NCI-H2196 (cell line): ENCODE measurements around the gene UBR4.
A peak's percentile ranks its signal among the peaks of the same experiment; 100 is the strongest.

Experiments used
- DNase-seq: peaks from one replicate; lab custom pipeline; 2025; ENCODE audit not compliant: unreplicated experiment; lab: John Stamatoyannopoulos, UW

UBR4 gene

DNA sequence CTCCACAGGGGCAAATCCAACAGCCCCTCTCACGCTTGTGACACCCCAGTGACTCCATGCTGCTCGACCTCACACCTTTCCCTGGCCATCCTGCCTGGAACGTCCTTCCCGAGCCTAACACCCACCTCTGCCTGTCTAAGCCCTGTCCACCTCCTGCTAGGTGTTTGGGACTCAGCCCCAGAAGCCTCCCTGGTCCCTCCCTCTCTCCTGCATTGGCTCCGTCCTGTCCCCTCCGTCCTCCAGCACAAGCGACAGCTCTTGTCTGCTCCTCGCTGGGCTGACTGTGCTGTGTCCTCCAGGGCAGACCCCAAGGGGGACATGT is 151.6 kb downstream of the UBR4 start:
- DNase-seq, result no peak

DNA sequence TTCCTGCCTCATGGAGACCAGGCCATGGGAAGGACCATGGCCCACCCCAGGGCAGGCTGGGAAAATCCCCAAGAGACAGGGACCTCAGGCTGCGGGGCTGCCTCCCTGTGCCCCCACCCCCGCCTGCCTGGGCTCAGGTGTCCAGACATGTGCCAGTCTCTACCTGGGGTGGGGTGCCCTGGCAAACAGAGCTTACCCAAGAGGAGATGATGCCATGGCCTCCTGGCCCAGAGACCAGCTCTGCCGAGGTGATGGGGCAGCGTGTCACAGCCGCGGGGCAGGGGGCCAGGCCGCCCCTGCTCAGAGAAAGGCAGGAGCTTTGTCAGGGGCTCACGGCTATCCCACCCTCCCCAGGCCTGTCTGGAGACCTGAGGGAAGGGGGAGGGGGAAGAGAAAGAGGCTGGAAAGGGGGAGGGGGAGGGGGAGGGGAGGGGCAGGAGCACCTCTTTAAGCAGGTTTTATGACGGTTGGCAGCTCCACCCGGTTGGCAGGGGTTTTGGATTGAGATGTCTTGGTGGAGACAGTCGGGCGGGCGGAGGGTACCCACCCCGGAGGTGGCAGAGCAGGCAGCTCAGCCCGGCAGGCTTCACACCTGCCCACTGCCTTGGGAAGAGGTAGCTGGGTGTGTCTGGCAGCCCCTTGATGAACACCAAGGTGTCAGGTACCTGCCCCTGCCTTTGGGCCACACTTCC is 152.1 kb downstream of the UBR4 start:
- peak; percentile 57 for DNase-seq

DNA sequence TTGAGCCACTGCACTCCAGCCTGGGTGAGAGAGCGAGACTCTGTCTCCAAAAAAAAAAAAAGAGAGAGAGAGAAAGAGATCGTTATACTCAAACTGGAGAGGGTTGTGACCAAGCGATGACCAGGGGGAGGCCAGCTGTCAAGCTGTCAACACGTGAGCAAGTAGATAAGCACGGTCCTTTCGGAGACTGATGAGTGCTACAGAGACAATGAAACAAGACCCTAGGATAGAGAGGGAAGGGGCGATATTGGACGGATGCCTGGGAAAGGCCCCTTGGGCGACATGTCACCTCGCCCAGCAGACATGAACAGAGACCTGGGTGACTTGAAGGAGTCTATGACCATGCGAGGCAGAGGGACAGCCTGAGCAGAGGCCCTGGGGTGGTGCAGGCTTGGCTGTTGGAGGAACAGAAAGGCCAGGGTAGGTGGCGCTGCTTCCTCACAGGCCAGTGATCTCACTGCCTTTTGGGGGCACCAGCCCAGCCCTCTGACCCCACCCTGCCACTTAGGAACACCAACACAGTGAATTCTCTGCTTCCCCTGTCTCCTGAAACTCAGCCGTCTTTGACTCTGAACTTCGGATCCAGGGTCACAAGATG is 152.8 kb downstream of the UBR4 start:
- DNase-seq, result no peak

DNA sequence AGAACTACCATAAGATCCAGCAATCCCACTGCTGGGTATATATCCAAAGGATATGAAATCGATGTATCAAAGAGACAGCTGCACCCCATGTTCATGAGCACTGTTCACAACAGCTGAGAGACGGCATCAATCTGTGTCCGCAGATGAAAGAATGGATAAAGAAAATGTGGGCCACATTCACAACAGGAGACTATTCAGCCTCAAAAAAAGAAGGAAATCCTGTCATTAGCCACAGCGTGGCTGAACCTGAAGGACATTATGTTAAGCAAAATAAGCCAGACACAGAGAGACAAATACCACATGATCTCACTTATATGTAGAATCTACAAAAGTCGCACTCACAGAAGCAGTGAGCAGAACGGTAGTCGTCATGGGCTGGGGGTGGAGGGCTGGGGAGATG is 154.4 kb downstream of the UBR4 start:
- DNase-seq, result no peak

DNA sequence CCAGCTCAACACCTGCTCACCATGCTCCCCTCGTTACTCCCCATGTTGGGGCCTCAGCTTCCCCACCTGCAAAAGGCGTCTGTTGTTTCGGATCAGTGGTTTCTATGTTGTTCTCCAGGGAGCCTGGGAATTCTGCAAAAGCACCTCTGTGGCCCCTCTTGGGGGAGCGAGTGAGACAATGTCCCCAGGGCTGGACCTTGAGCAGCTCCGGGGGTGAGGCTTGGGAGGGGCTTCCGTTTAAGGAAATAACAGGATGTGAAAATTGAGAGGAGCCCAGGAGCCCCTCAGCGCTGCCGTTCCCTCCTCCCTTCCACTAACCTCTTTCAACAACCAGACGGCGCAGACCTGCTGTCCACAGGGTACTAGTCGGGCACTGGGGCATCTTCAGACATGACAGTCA is 155.1 kb downstream of the UBR4 start:
- no peak for DNase-seq

DNA sequence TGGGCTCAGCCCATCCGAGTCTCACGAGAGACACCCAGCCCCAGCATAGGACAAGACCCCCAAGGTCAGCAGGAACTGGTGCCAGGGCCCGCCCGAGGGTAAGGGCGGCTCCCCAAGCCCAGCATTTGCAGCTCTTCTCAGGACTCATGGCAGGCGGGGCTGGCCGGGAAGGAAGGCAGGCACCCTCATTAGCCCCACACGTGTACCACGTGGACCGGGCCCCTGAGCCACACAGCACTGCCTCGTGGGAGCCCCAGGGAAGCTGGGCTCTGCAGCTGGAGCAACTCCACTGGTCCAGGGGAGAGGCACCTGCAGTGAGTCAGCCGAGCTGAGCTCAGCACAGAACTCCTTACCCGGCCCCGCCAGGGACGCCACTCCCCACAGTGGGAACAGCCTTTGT is 155.8 kb downstream of the UBR4 start:
- DNase-seq, result no peak

DNA sequence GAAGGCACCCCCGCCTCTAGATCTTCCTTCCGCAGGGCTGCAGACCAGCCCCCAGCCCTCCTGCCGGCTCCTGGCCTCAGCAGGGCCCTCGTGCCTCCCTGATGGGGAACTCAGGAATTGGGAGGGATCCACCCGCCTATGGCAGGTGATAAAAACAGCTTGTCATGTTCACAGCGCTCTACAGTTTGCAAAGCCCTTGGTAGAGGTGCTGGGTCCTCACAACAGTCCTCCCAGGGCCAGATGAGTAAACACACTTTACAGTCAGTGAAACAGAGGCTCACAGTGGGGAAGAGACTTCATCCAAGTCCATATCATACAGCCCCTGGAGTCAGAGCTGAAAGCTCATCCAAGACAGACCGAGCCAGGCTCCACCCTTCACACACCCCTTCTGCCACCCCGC is 156.6 kb downstream of the UBR4 start:
- no peak for DNase-seq

- no peak for DNase-seq
These were observed 160.3 kb downstream of the UBR4 start for GRCh38 chr1:19049798-19050197.

GRCh38 chr1:19049128-19049768 is 160.8 kb downstream of the UBR4 start:
- DNase-seq, result no peak

- no peak for DNase-seq
These were observed 162.9 kb downstream of the UBR4 start for GRCh38 chr1:19046972-19047731.

GRCh38 chr1:19045898-19046880 is 163.9 kb downstream of the UBR4 start:
- DNase-seq, result no peak

- DNase-seq, result no peak
These were observed 164.9 kb downstream of the UBR4 start for GRCh38 chr1:19044975-19045831.

DNA sequence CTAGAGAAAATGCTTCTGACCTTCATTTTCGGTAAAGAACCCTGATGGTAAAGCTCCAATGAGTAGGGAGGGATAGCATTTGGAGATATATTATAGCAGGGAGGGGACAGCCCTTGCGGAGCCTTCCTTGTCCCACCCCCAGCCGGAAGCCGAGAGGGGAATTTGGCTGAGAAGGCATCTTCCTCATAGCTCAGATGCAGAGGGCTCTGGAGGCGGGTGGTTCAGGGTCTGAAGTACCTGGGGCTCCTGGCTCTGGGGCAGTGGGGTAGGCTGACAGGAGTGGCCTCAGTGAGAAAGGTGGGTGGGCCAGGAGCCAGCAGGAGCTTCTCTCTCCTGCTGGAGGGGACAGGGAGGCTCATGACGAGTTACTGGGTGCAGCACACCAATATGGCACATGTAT is 165.6 kb downstream of the UBR4 start:
- DNase-seq, result no peak

DNA sequence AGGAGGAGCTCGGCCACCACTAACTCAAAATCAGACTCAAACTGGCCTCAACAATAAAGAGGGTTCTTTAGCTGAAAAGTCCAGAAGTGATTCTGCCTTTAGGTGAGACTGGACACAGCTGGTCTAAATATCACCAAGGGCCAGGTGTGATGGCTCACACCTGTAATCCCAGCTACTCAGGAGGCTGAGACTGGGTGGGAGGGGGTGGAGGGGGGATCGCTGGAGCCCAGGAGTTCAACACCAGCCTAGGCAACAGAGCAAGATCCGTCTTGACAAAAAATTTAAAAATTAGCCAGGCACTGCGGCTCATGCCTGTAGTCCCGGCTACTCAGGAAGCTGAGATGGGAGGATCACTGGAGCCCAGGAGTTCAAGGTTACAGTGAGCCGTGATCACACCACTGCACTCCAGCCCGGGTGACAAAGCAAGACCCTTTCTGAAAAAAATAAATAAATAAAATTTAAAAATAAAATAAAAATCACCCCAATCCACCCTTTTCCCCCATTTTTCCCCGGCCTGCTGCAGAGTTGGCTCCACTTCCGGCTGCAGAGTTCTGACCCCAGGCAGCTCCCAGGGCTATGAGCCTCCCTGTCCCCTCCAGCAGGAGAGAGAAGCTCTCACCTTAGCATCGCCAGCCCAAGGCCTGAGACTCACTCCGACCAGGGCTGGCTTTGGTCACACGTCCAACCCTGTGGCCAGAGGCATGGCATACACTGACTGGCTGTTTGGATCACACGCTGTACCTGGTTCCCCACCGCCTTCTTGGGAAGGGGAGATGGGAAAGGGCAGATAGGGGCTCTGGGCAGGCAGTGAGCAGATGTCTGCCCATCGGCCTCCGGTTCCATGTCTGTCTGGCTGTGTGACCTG is 166.3 kb downstream of the UBR4 start:
- DNase-seq, result no peak

GRCh38 chr1:19042675-19043578 is 167.1 kb downstream of the UBR4 start:
- DNase-seq, result no peak

- no peak for DNase-seq
These were observed 169.9 kb downstream of the UBR4 start for GRCh38 chr1:19040010-19040680.

GRCh38 chr1:19038732-19039131 is 171.3 kb downstream of the UBR4 start:
- DNase-seq, result no peak
